Neural progenitor cell (in vitro differentiated cells): ENCODE results near the gene SLC4A4. TPM values are rescaled to one million over a fixed set of nuclear protein-coding genes. Genes with fewer than 3 reads are reported as not detected.

Experiments used
- DNase-seq: peaks from one replicate; pipeline ENCODE4 v3.0.0-alpha.2; 2016; ENCODE audit warnings: low spot score
- H2AFZ ChIP-seq: fragments of 200-600 bp; sonication (generic); replicated peaks from 2 replicates; pipeline ENCODE4 v1.6.1; 2016; ENCODE audit warnings: antibody characterized with exemption
- H3F3A ChIP-seq: fragments of 200-600 bp; sonication (generic); 2 replicates; pipeline ENCODE4 v1.6.1; 2016; ENCODE audit warnings: antibody characterized with exemption, low read depth
- H3K27ac ChIP-seq: fragments of 200-600 bp; sonication (generic); 2 replicates; pipeline ENCODE4 v1.5.1; 2016; ENCODE audit warnings: mild to moderate bottlenecking
- H3K27me3 ChIP-seq: fragments of 200-600 bp; sonication (generic); 2 replicates; pipeline ENCODE4 v1.6.1; 2016; ENCODE audit warnings: mild to moderate bottlenecking, moderate library complexity
- H3K36me3 ChIP-seq: fragments of 200-600 bp; sonication (generic); 2 replicates; pipeline ENCODE4 v1.5.1; 2016
- H3K4me1 ChIP-seq: fragments of 200-600 bp; sonication (generic); 2 replicates; pipeline ENCODE4 v1.6.1; 2016; ENCODE audit warnings: mixed run types
- H3K4me2 ChIP-seq: fragments of 200-600 bp; sonication (generic); 2 replicates; pipeline ENCODE4 v1.6.1; 2016
- H3K4me3 ChIP-seq: fragments of 200-600 bp; sonication (generic); 2 replicates; pipeline ENCODE4 v1.5.1; 2016
- H3K79me2 ChIP-seq: fragments of 200-600 bp; sonication (generic); 2 replicates; pipeline ENCODE4 v1.6.1; 2016; ENCODE audit warnings: low read depth
- H3K9ac ChIP-seq: fragments of 200-600 bp; sonication (generic); 2 replicates; pipeline ENCODE4 v1.6.1; 2016
- H3K9me3 ChIP-seq: fragments of 200-600 bp; sonication (generic); 2 replicates; pipeline ENCODE4 v1.5.1; 2016; ENCODE audit warnings: low read depth
- H4K20me1 ChIP-seq: fragments of 200-600 bp; sonication (generic); 2 replicates; pipeline ENCODE4 v1.6.1; 2016; ENCODE audit warnings: low read depth
- H3K27ac Mint-ChIP-seq: 3 replicates; pipeline ENCODE4 v1.8.0; 2021; ENCODE audit warnings: mixed read lengths
- H3K27me3 Mint-ChIP-seq: 2 replicates; pipeline ENCODE4 v1.8.0; 2022; ENCODE audit warnings: low read depth, mild to moderate bottlenecking, inconsistent platforms, moderate library complexity, mixed read lengths; ENCODE audit not compliant: insufficient read depth
- H3K36me3 Mint-ChIP-seq: 3 replicates; pipeline ENCODE4 v1.8.0; 2021; ENCODE audit warnings: mixed read lengths
- H3K4me1 Mint-ChIP-seq: 3 replicates; pipeline ENCODE4 v1.8.0; 2021; ENCODE audit warnings: mixed read lengths
- H3K4me3 Mint-ChIP-seq: 3 replicates; pipeline ENCODE4 v1.8.0; 2021; ENCODE audit warnings: mild to moderate bottlenecking, moderate library complexity, mixed read lengths
- H3K9me3 Mint-ChIP-seq: 3 replicates; pipeline ENCODE4 v1.8.0; 2020; ENCODE audit warnings: mixed read lengths
- EZH2 ChIP-seq: fragments of 200-600 bp; sonication (generic); IDR thresholded peaks from 2 replicates; pipeline ENCODE4 v1.6.1; 2017; ENCODE audit warnings: antibody characterized with exemption, mild to moderate bottlenecking, moderate library complexity
- EZH2phosphoT487 ChIP-seq: fragments of 200-600 bp; sonication (generic); IDR thresholded peaks from 2 replicates; pipeline ENCODE4 v1.6.1; 2017; ENCODE audit warnings: antibody characterized with exemption
- total RNA-seq: library from RNA; depleted of rRNA; stranded (reverse); fragments of >200 nt; gene quantifications from 2 replicates; pipeline ENCODE4 v1.2.3, GENCODE V29; 2015; ENCODE audit warnings: low replicate concordance
- TF ChIP-seq, protein P1 (sequence below): fragments of 200-600 bp; sonication (generic); IDR thresholded peaks from 2 replicates; pipeline ENCODE4 v1.5.1; 2017; ENCODE audit warnings: antibody characterized with exemption, mild to moderate bottlenecking

SLC4A4 gene
- total RNA-seq, 1 donor from 2014 or later, result not detected

DNA sequence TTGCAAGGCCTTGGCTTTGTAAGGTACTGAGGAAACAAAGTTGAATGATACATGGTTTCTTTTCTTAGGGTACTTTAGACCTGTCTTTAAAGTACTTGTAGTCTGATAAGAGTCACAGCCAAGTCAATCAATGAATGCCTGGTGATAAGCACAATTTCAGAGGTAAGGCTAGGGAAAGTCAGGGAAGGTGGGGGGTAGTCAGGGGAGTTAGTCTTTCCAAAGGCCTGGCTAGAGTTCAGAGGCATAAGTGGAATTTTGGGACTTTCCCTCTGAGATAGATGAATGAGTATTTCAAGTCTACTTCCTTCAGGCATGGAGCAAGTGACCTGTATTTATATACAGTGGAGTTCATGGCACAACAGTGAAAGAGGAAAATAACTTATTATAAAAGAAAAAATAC lies 78.3 kb downstream of the SLC4A4 start:
- TF ChIP-seq EZH2, result no peak
- TF ChIP-seq, protein P1, sequence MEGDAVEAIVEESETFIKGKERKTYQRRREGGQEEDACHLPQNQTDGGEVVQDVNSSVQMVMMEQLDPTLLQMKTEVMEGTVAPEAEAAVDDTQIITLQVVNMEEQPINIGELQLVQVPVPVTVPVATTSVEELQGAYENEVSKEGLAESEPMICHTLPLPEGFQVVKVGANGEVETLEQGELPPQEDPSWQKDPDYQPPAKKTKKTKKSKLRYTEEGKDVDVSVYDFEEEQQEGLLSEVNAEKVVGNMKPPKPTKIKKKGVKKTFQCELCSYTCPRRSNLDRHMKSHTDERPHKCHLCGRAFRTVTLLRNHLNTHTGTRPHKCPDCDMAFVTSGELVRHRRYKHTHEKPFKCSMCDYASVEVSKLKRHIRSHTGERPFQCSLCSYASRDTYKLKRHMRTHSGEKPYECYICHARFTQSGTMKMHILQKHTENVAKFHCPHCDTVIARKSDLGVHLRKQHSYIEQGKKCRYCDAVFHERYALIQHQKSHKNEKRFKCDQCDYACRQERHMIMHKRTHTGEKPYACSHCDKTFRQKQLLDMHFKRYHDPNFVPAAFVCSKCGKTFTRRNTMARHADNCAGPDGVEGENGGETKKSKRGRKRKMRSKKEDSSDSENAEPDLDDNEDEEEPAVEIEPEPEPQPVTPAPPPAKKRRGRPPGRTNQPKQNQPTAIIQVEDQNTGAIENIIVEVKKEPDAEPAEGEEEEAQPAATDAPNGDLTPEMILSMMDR, result no peak
- no peak for TF ChIP-seq EZH2phosphoT487
- no peak for DNase-seq
- H3K4me3 ChIP-seq, result no peak overlapping the region
- no peak overlapping the region for H3K4me2 ChIP-seq
- no peak overlapping the region for H3K9ac ChIP-seq
- H3K27me3 ChIP-seq, result no peaks in the 10 kb centered on the region
- Mint-ChIP-seq H3K4me3 (no peak overlapping the region), H3K36me3 (peaks cover 2% of the 10 kb centered on the region), H3K27me3 (peaks cover 2% of the 10 kb centered on the region), H3K4me1 (peaks cover 5% of the 10 kb centered on the region), H3K27ac (no peak overlapping the region), H3K9me3 (peaks cover 17% of the 10 kb centered on the region)
- H2AFZ ChIP-seq, result no peak overlapping the region
- H3K36me3 ChIP-seq, result no peaks in the 10 kb centered on the region
- H3K27ac ChIP-seq, result no peak overlapping the region
- no peaks in the 10 kb centered on the region for H3K79me2 ChIP-seq
- H4K20me1 ChIP-seq, result no peaks in the 10 kb centered on the region
- no peaks in the 10 kb centered on the region for H3K9me3 ChIP-seq
- no peaks in the 10 kb centered on the region for H3K4me1 ChIP-seq
- no peaks in the 10 kb centered on the region for H3F3A ChIP-seq

DNA sequence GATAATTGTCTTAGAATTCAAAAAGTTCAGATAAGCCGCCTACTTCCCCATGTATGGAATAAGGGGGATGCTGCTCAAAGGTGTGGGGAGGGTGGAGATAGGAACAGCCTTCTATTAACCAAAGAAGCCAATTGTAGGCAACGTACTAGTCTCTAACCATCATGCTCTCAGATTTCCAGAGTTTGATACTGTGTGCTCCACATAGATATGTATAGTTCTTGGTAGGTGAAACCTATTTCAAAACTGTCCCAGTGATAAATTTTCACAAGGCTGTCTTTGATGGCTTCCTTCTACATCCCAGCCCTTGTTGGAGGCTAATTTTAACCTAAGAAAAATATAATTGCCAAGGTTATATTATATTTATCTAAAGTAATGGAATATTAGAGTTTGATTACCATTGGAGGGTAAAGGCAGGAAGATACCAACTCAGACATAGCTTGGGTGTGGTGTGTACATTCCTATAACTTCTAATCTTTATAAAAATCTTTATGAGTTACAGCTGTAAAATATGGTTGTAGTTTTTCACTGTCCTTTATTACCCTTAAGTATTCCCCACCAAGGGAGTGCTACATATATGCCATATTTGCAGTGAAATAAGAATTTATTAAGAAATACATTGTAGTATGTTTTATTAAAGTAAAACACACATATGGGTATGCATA lies 87.7 kb downstream of the SLC4A4 start:
- no peak overlapping the region for H3K4me3 ChIP-seq
- TF ChIP-seq, protein P1, result no peak
- no peak for TF ChIP-seq EZH2phosphoT487
- TF ChIP-seq EZH2, result no peak
- no peak overlapping the region for H3K4me2 ChIP-seq
- H3F3A ChIP-seq, result no peaks in the 10 kb centered on the region
- peaks cover under 1% of the 10 kb centered on the region for H3K9me3 Mint-ChIP-seq
- H3K27ac Mint-ChIP-seq, result no peak overlapping the region
- no peak for DNase-seq
- no peaks in the 10 kb centered on the region for H3K27me3 ChIP-seq
- H3K27ac ChIP-seq, result no peak overlapping the region
- no peaks in the 10 kb centered on the region for H3K79me2 ChIP-seq
- H3K4me3 Mint-ChIP-seq, result no peak overlapping the region
- no peaks in the 10 kb centered on the region for H3K9me3 ChIP-seq
- peaks cover 2% of the 10 kb centered on the region for H3K27me3 Mint-ChIP-seq
- H3K36me3 Mint-ChIP-seq, result peaks cover 2% of the 10 kb centered on the region
- H3K4me1 ChIP-seq, result no peaks in the 10 kb centered on the region
- H4K20me1 ChIP-seq, result no peaks in the 10 kb centered on the region
- no peak overlapping the region for H3K9ac ChIP-seq
- no peak overlapping the region for H2AFZ ChIP-seq
- no peaks in the 10 kb centered on the region for H3K36me3 ChIP-seq
- H3K4me1 Mint-ChIP-seq, result no peaks in the 10 kb centered on the region

DNA sequence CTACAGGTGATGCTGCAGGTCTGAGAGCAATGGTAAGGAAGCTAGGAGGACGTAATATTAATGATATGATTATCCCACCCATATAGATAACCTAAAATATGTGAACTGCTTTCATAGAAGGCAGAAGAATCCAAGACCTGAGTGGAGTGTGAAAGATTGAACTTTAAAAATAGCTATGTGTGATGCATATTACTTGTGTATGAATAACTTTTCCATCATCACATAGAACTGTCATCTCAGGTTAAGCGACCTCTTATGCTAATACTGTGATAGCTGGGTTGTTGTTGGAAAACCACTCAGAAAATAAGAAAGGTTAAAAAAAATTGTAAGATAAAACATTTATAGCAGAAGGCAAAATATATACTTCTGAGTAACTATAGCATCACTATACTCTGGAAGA lies 90.3 kb downstream of the SLC4A4 start:
- Histone ChIP-seq H3K4me1 (no peaks in the 10 kb centered on the region), H3K9me3 (no peaks in the 10 kb centered on the region), H3K79me2 (no peaks in the 10 kb centered on the region), H3K27me3 (no peaks in the 10 kb centered on the region), H3K4me2 (no peak overlapping the region), H3K9ac (no peak overlapping the region), H3K27ac (no peak overlapping the region), H4K20me1 (no peaks in the 10 kb centered on the region), H3K4me3 (no peak overlapping the region), H3F3A (no peaks in the 10 kb centered on the region), H2AFZ (no peak overlapping the region), H3K36me3 (no peaks in the 10 kb centered on the region)
- H3K27me3 Mint-ChIP-seq, result peaks cover 2% of the 10 kb centered on the region
- no peak for TF ChIP-seq EZH2phosphoT487
- TF ChIP-seq, protein P1, result no peak
- no peak for TF ChIP-seq EZH2
- no peaks in the 10 kb centered on the region for H3K4me1 Mint-ChIP-seq
- peaks cover 2% of the 10 kb centered on the region for H3K36me3 Mint-ChIP-seq
- H3K4me3 Mint-ChIP-seq, result no peak overlapping the region
- no peaks in the 10 kb centered on the region for H3K9me3 Mint-ChIP-seq
- DNase-seq, result no peak
- no peak overlapping the region for H3K27ac Mint-ChIP-seq
